NOMO-1 treated with DMSO at 0.1 percent for 48 hours (cell line): ENCODE measurements around the gene NDC1.
"Not testable (repeated sequence)": the region's sequence is repeated elsewhere in the genome, so short reads cannot be mapped to it uniquely, and the experiment has no call there.

Experiments
- DNase-seq: peaks from one replicate; lab custom pipeline; 2025; ENCODE audit not compliant: unreplicated experiment; lab: John Stamatoyannopoulos, UW

The NDC1 gene

GRCh38 chr1:53825306-53825705, 12.8 kb downstream of the NDC1 start:
- DNase-seq, result no peak

- peak; percentile 2 for DNase-seq
These were observed 15.2 kb downstream of the NDC1 start for GRCh38 chr1:53822931-53823330.

- DNase-seq, result no peak
These were observed 16.7 kb downstream of the NDC1 start for GRCh38 chr1:53821380-53821779.

GRCh38 chr1:53819387-53819786, 18.7 kb downstream of the NDC1 start:
- no peak for DNase-seq

- DNase-seq, result not testable (repeated sequence)
These were observed 21.5 kb downstream of the NDC1 start for GRCh38 chr1:53816584-53816983.

- DNase-seq, result not testable (repeated sequence)
These were observed 22.6 kb downstream of the NDC1 start for GRCh38 chr1:53815484-53815883.

GRCh38 chr1:53811414-53811851, 26.7 kb downstream of the NDC1 start:
- DNase-seq, result no peak

- no peak for DNase-seq
These were observed 27.6 kb downstream of the NDC1 start for GRCh38 chr1:53810497-53810896.

GRCh38 chr1:53810007-53810406, 28.1 kb downstream of the NDC1 start:
- DNase-seq, result no peak

GRCh38 chr1:53807916-53808315, 30.2 kb downstream of the NDC1 start:
- DNase-seq, result no peak

GRCh38 chr1:53804791-53805505, 33.1 kb downstream of the NDC1 start:
- DNase-seq, result no peak

GRCh38 chr1:53804181-53804580, 33.9 kb downstream of the NDC1 start:
- DNase-seq, result no peak

- no peak for DNase-seq
These were observed 37.5 kb downstream of the NDC1 start for GRCh38 chr1:53800621-53801020.

GRCh38 chr1:53799141-53799540, 39.0 kb downstream of the NDC1 start:
- no peak for DNase-seq

- no peak for DNase-seq
These were observed 45.3 kb downstream of the NDC1 start for GRCh38 chr1:53792806-53793205.

GRCh38 chr1:53787655-53788054, 50.4 kb downstream of the NDC1 start:
- DNase-seq, result no peak

GRCh38 chr1:53783056-53783455, 55.0 kb downstream of the NDC1 start:
- no peak for DNase-seq

GRCh38 chr1:53781654-53782053, 56.4 kb downstream of the NDC1 start:
- no peak for DNase-seq

- no peak for DNase-seq
These were observed 60.8 kb downstream of the NDC1 start for GRCh38 chr1:53777272-53777671.

- no peak for DNase-seq
These were observed 66.4 kb downstream of the NDC1 start for GRCh38 chr1:53771648-53772047.

- no peak for DNase-seq
These were observed 68.3 kb downstream of the NDC1 start for GRCh38 chr1:53769780-53770179.

- no peak for DNase-seq
These were observed 68.9 kb downstream of the NDC1 start for GRCh38 chr1:53769184-53769583.

- no peak for DNase-seq
These were observed 71.2 kb downstream of the NDC1 start for GRCh38 chr1:53766831-53767405.
